NCI-H460 (cell line): Measurements from ENCODE around the gene SSBP2. TPM values are rescaled to one million over a fixed set of nuclear protein-coding genes. Genes with fewer than 3 reads are reported as not detected.
"Not testable (repeated sequence)": the region's sequence is repeated elsewhere in the genome, so short reads cannot be mapped to it uniquely, and the experiment has no call there.

Experiments
- DNase-seq: peaks from one replicate; pipeline ENCODE4 v3.0.0-alpha.2; 2016; ENCODE audit warnings: low read depth; ENCODE audit errors: extremely low read depth
- total RNA-seq: library from RNA; depleted of rRNA; stranded (reverse); fragments of >200 nt; shearing (Covaris generic); gene quantifications from 2 replicates; pipeline ENCODE4 v1.2.3, GENCODE V29; 2014

The SSBP2 gene
- total RNA-seq, 1 experiment from 2014 or later: 12.0 TPM

GRCh38 chr5:81747030-81747429 lies 3.9 kb downstream of the SSBP2 start:
- DNase-seq: no peak

GRCh38 chr5:81740758-81741157 lies 10.1 kb downstream of the SSBP2 start:
- no peak for DNase-seq

GRCh38 chr5:81739291-81739690 lies 11.6 kb downstream of the SSBP2 start:
- DNase-seq: no peak

GRCh38 chr5:81729276-81729675 lies 21.6 kb downstream of the SSBP2 start:
- DNase-seq: no peak

- DNase-seq: no peak
These were observed 22.6 kb downstream of the SSBP2 start for GRCh38 chr5:81728301-81728700.

GRCh38 chr5:81726297-81726696 lies 24.6 kb downstream of the SSBP2 start:
- DNase-seq: no peak

GRCh38 chr5:81724571-81724970 lies 26.3 kb downstream of the SSBP2 start:
- DNase-seq: no peak

- DNase-seq: no peak
These were observed 26.8 kb downstream of the SSBP2 start for GRCh38 chr5:81724108-81724507.

- DNase-seq: no peak
These were observed 29.8 kb downstream of the SSBP2 start for GRCh38 chr5:81721049-81721448.

- no peak for DNase-seq
These were observed 31.1 kb downstream of the SSBP2 start for GRCh38 chr5:81719743-81720345.

- no peak for DNase-seq
These were observed 32.6 kb downstream of the SSBP2 start for GRCh38 chr5:81718300-81718699.

GRCh38 chr5:81717860-81718259 lies 33.0 kb downstream of the SSBP2 start:
- DNase-seq: no peak

- no peak for DNase-seq
These were observed 33.7 kb downstream of the SSBP2 start for GRCh38 chr5:81717226-81717625.

GRCh38 chr5:81714076-81714475 lies 36.8 kb downstream of the SSBP2 start:
- DNase-seq: not testable (repeated sequence)

- DNase-seq: no peak
These were observed 42.0 kb downstream of the SSBP2 start for GRCh38 chr5:81708889-81709288.

- DNase-seq: no peak
These were observed 47.1 kb downstream of the SSBP2 start for GRCh38 chr5:81703840-81704239.

GRCh38 chr5:81700166-81700565 lies 50.7 kb downstream of the SSBP2 start:
- no peak for DNase-seq

- DNase-seq: no peak
These were observed 52.1 kb downstream of the SSBP2 start for GRCh38 chr5:81698813-81699212.

GRCh38 chr5:81696418-81697397 lies 54.2 kb downstream of the SSBP2 start:
- DNase-seq: no peak

- DNase-seq: no peak
These were observed 56.2 kb downstream of the SSBP2 start for GRCh38 chr5:81694726-81695125.

- no peak for DNase-seq
These were observed 62.7 kb downstream of the SSBP2 start for GRCh38 chr5:81688215-81688614.

GRCh38 chr5:81687292-81687691 lies 63.6 kb downstream of the SSBP2 start:
- DNase-seq: no peak
